ENCODE data around the gene SPANXN3.
"Not testable (repeated sequence)": the region's sequence is repeated elsewhere in the genome, so short reads cannot be mapped to it uniquely, and the experiment has no call there.

Gene SPANXN3, protein sequence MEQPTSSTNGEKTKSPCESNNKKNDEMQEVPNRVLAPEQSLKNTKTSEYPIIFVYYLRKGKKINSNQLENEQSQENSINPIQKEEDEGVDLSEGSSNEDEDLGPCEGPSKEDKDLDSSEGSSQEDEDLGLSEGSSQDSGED
- total RNA-seq: 0 reads per million in 2 donors

DNA sequence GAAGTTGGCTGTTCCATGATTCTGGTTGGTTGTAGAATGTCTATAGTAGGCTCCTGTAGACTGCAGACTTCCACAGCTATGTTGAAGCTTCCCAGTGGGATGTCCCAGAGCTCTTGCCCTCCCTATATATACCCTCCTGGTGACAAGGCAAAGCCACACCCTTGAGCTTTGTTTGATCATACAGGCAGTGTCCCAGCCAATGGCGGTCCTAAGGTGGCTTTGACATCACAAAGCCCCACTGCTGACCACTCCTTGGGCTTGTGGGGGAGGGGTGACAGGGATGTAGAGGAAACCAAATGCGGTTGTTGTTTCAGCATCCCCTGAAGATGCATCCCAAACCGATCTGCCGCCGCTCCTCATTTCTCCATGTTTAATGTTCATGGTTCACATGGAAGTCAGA is at the start of gene SPANXN3:
Gene SPANXN3 (minus strand): TSS at position 101 of the 400 bp plus-strand sequence. CDS start 84 bp downstream, at position 17.
- not testable (repeated sequence) for DNase-seq

DNA sequence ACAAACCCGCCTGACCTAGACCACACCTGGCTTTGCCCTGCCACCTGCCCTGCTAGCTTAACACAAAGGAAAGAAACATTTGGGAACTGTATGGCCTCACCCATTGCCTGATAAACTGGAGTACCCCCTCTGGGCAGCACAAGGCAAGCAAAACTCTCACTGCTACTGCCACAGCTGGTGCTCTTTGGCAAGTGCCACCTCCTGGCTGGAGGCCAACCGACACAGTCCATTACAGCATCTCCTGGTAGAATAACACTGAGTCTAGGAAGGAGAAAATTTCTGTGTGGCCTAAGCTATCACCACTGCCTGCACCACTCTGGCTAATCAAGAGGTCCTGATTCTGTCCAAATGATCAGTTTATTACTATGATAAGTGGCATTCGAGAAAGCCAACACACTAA is 18.9 kb upstream of the SPANXN3 start:
- DNase-seq: no peak

DNA sequence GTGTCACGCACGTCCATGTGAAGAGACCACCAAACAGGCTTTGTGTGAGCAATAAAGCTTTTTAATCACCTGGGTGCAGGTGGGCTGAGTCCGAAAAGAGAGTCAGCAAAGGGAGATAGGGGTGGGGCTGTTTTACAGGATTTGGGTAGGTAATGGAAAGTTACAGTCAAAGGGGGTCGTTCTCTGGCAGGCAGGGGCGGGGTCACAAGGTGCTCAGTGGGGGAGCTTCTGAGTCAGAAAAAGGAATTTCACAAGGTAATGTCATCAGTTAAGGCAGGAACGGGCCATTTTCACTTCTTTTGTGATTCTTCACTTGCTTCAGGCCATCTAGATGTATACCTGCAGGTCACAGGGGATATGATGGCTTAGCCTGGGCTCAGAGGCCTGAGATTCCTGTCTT is 15.1 kb downstream of the SPANXN3 start:
- not testable (repeated sequence) for DNase-seq

DNA sequence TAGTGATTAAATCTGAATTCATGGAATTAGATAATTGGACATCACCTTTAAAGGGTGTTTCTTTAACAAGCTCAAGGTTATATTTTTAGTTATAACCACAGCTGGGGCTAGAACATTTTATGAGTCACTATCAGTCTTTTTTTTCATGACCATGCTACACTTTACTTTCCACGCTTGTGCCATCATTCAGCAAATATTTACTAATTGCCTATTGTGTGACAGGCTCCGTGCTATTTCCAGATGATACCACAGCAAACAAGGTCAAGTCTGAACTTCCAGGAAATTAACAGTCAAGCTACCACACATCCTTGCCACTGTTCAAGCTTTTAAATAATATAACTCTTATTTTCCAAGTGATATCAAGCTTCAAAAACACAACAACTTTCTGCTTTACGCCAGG is 16.5 kb downstream of the SPANXN3 start:
- DNase-seq: no peak

DNA sequence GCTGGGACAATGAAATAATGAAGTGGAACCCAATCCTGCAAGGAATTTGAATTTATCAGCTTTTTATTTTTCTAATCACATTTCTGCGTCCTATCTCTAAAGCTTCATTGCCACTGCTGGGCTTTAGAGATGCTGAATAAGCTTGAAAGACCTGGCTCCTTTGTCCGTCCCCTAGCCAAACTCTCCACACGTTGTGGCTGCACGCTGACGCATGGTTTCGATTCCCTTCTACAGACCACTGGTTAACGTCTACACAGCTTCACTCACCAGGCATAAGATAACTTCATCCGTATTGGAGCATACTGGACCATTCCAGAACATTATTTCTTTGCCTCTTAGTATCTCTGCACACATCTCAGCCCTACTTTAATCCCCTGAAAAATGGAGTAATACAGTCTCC is 31.2 kb downstream of the SPANXN3 start:
- DNase-seq: no peak

DNA sequence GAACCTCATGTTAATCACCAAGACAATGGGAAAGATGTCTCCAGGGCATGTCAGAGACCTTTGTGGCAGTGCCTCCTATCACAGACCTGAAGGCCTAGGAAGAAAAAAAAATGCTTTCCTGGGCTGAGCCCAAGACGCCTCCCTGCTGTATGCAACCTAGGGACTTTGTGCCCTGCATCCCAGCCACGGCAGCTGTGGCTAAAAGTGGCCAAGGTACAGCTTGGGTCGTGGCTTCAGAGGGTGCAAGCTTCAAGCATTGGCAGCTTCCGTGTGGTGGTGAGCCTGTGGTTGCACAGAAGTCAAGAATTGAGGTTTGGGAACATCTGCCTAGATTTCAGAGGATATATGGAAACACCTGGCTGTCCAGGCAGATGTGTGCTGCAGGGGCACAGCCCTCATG is 40.5 kb downstream of the SPANXN3 start:
- no peak for DNase-seq

DNA sequence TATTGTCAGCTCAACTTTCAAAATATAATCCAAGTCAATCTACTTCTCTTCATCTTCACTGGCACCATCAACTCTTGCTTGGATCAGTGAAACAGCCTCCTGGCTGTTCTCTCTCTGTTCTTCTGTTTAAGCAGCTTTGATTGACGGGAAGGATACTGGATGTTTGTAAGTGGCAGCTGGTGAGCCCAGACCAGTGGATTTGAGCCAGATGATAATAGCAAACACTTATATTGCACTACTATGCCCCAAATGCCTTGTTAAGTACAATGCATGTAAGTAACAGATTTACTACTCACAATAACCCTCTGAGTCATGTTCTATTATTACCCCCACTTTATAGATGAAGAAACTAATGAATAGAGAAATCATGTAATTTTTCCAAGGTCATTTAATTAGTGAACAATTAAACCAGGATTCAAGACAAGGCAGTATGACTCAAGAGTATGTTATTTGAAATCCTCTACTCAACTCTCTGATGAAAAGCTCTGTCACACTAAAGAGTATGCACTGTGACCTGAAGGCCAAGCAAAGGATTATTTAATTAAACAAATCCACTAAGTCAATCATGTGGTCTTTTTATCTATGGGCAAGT is 44.8 kb downstream of the SPANXN3 start:
- DNase-seq: no peak

DNA sequence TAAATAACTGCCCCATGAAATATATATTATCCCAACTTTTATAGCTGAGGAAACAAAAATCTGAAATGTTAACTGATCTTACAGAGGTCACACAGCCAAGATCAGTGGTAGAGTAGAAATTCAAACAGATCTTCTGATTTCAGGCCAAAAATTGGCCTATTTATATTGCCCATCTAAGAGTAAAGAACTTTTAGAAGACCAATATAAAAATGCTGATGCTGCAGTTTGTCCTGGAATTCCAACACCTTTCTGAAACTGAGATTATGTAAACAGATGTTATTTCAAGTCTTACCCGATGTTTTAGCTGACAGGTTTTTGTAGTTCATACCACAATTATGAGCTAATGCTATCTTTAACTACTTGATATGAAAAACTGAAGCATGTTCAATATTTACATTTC is 51.1 kb downstream of the SPANXN3 start:
- no peak for DNase-seq

DNA sequence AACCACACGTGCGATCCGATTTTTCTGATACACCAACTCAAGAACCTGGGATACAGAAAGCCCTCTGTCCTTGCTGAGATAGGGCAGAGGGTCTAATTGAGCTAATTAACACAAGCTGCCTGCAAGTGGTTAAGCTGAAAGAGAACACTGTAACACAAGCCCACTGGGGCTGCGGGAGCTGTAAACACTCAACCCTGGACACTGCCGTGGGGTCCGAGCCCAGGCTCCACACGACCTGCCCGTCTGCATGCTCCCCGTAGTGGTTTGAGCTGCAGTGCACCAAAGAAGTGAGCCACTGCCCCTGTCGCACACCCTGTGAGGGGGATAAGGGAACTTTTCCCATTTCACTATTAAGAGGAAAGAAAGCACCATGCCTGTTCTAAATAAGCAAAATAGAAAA is 54.6 kb downstream of the SPANXN3 start:
- DNase-seq: no peak

DNA sequence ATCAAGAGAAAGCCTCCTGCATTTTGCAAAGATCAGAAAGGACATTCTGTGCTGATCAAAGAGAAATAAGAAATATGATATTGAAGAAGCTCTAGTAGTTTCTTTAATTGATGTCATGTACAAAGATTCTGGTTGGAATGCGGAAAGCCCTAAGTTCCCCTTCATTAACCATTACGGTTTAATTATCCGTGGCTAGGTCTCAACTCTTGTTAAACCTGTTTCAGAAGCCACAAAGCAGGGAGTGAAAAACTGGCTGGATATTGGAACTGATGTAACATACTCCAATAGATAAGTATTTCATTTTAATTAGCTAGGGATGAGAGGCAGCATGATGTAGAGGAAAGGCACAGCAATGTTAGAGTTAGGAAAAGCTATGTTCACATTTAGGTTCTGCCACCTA is 55.7 kb downstream of the SPANXN3 start:
- no peak for DNase-seq
